Measurements from ENCODE around the gene GPC5. TPM values are rescaled to one million over a fixed set of nuclear protein-coding genes. Genes with fewer than 3 reads are reported as not detected.

GPC5 gene
- total and polyA plus RNA-seq, 9 of the 15 experiments (the other 6 are each of a cell fraction or from before 2014, with no cell fraction given) = 0.18 to 0.27 TPM; not detected in 7

DNA sequence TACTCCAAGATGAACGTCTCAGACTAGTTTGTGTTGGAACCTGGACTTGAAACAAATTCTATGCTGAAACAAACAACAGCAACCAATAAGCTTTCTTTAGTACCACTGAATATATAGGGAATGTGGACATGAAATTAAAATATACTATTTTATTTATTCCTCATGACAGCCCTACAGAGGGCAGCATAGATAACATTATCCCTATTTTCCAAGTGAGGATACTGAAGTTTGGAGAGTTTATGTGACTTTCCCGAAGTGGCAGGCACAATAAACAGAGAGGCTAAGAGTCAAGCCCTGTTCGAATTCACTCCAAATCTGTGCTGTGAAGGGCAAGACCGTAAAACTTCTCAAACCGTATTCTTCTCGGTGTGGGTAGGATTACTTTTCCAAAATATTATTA, 1318.3 kb downstream of the GPC5 start:
- no peaks in the 10 kb centered on the region for H3K9me3 ChIP-seq (replicated peaks; ENCODE audit: control insufficient read depth, insufficient read depth, low read depth, low read length)
- no peaks in the 10 kb centered on the region for H3K36me3 ChIP-seq (ENCODE audit: control insufficient read depth, insufficient read depth, low read length)
- H3K4me2 ChIP-seq (ENCODE audit: insufficient read depth, low read length) = no peak overlapping the region
- no peak overlapping the region for H3K9ac ChIP-seq (ENCODE audit: insufficient read depth in 1 of 2, low read depth in 2 of 2, low read length in 2 of 2)
- ATAC-seq = no peak
- FAIRE-seq = no peak
- no peaks in the 10 kb centered on the region for H3K9me1 ChIP-seq (ENCODE audit: control insufficient read depth, insufficient read depth, low read length)
- H3K4me1 ChIP-seq (replicated peaks in 1 of 2; ENCODE audit: control insufficient read depth in 2 of 2, insufficient read depth in 2 of 2, low read length in 2 of 2) = no peaks in the 10 kb centered on the region
- H2AFZ ChIP-seq (ENCODE audit: low read depth, low read length) = no peak overlapping the region
- BruUV-seq (replicated peaks) = no TSS peak
- in situ Hi-C loops (cut with MboI) = loop anchor here (25.0 kb wide), 1 partner anchor 454 kb away; no protein-coding TSS in a partner anchor
- 0% methylated on average over 6 of the region's 6 CpGs for WGBS (ENCODE audit: insufficient coverage, low coverage, missing lambda C conversion rate)
- ChIA-PET CTCF (ENCODE audit: low intra/inter-chr PET ratio) (no interaction called here), POLR2A (no interaction called here)
- no peak overlapping the region for H3K4me3 ChIP-seq
- H3K79me2 ChIP-seq (ENCODE audit: control insufficient read depth, insufficient read depth, low read length) = no peaks in the 10 kb centered on the region
- no peak overlapping the region for H3K27ac ChIP-seq (ENCODE audit: extremely low read depth, low read depth, low read length)
- no peaks in the 10 kb centered on the region for H4K20me1 ChIP-seq (replicated peaks; ENCODE audit: control insufficient read depth, insufficient read depth, low read length)
- no peaks in the 10 kb centered on the region for H3K27me3 ChIP-seq (ENCODE audit: control insufficient read depth in 2 of 2, insufficient read depth in 2 of 2, low read length in 2 of 2)
- intact Hi-C loops (cut with micrococcal nuclease) = no loop called here
- TF ChIP-seq MECOM (CRISPR knock-in tag; IDR thresholded peaks at IDR 0.05) (no peak), ZBTB7A (IDR thresholded peaks at IDR 0.05; ENCODE audit: borderline replicate concordance, control insufficient read depth, low read depth, low read length) (no peak), DACH1 (IDR thresholded peaks at IDR 0.05; ENCODE audit: partially characterized antibody) (no peak), SREBF2 (CRISPR knock-in tag; IDR thresholded peaks at IDR 0.05) (no peak), ELF2 (CRISPR knock-in tag; IDR thresholded peaks at IDR 0.05) (no peak), ELF1 (tag; IDR thresholded peaks at IDR 0.05) (no peak), ZNF586 (CRISPR knock-in tag; conservative IDR thresholded peaks at IDR 0.05) (no peak), TSC22D4 (tag; IDR thresholded peaks at IDR 0.05) (no peak), TCFL5 (CRISPR knock-in tag; conservative IDR thresholded peaks at IDR 0.05) (no peak)
- TF ChIP-seq, protein P1, sequence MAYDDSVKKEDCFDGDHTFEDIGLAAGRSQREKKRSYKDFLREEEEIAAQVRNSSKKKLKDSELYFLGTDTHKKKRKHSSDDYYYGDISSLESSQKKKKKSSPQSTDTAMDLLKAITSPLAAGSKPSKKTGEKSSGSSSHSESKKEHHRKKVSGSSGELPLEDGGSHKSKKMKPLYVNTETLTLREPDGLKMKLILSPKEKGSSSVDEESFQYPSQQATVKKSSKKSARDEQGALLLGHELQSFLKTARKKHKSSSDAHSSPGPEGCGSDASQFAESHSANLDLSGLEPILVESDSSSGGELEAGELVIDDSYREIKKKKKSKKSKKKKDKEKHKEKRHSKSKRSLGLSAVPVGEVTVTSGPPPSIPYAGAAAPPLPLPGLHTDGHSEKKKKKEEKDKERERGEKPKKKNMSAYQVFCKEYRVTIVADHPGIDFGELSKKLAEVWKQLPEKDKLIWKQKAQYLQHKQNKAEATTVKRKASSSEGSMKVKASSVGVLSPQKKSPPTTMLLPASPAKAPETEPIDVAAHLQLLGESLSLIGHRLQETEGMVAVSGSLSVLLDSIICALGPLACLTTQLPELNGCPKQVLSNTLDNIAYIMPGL (CRISPR knock-in tag; IDR thresholded peaks at IDR 0.05) = no peak
- no peak for DNase-seq (ENCODE audit: extremely low read depth in 1 of 4, low spot score in 3 of 4)
